ENCODE results near the gene DDB1. TPM values are rescaled to one million over a fixed set of nuclear protein-coding genes. Genes with fewer than 3 reads are reported as not detected.

Gene DDB1
- total RNA-seq, 1 experiment from 2014 or later = 297 TPM

- Histone ChIP-seq H2AFZ (ENCODE audit: low read length) (no peak overlapping the region), H3T11ph (ENCODE audit: low read length) (no peak overlapping the region), H2BK15ac (ENCODE audit: low read depth, low read length) (no peak overlapping the region), H3K23ac (ENCODE audit: insufficient read length, low read depth, low read length) (no peak overlapping the region), H2BK20ac (ENCODE audit: low read depth, low read length, poor library complexity, severe bottlenecking) (no peak overlapping the region), H3K79me1 (ENCODE audit: insufficient read depth, low read depth, low read length, poor library complexity, severe bottlenecking) (no peaks in the 10 kb centered on the region), H3K18ac (ENCODE audit: insufficient read length, low read depth, low read length) (no peak overlapping the region), H3K9ac (ENCODE audit: extremely low read depth, insufficient read length, low read length) (no peak overlapping the region), H3K27me3 (ENCODE audit: insufficient read depth, low read length) (no peaks in the 10 kb centered on the region), H2BK5ac (ENCODE audit: insufficient read length, low read length) (no peak overlapping the region), H3K27ac (ENCODE audit: insufficient read length, low read depth, low read length) (no peak overlapping the region), H2BK12ac (ENCODE audit: insufficient read length, low read depth, low read length) (no peak overlapping the region), H3K4me2 (ENCODE audit: insufficient read depth, insufficient read length, low read length) (no peak overlapping the region), H4K5ac (ENCODE audit: insufficient read length, low read depth, low read length) (no peak overlapping the region), H3K56ac (ENCODE audit: insufficient read length, low read depth, low read length) (no peak overlapping the region), H4K91ac (ENCODE audit: insufficient read length, low read depth, low read length) (no peak overlapping the region), H3K79me2 (ENCODE audit: insufficient read depth, low read length) (no peaks in the 10 kb centered on the region), H4K20me1 (ENCODE audit: control insufficient read depth, insufficient read depth, insufficient read length) (no peaks in the 10 kb centered on the region), H3K9me3 (ENCODE audit: control insufficient read depth, low read depth, low read length) (no peaks in the 10 kb centered on the region), H2AK5ac (ENCODE audit: insufficient read length, low read length) (no peak overlapping the region), H4K8ac (replicated peaks; ENCODE audit: insufficient read length, low read depth, low read length) (no peak overlapping the region), H3K23me2 (ENCODE audit: insufficient read length, low read depth, low read length, poor library complexity, severe bottlenecking) (no peaks in the 10 kb centered on the region), H3K14ac (ENCODE audit: insufficient read depth, low read length) (no peak overlapping the region), H2BK120ac (ENCODE audit: low read depth, low read length, poor library complexity, severe bottlenecking) (no peak overlapping the region), H3K4me1 (ENCODE audit: insufficient read depth, low read length) (no peaks in the 10 kb centered on the region), H3K4ac (ENCODE audit: low read depth, low read length) (no peak overlapping the region)
- H3K27ac Mint-ChIP-seq = no peak overlapping the region
- WGBS (ENCODE audit: extremely low coverage, insufficient read length, low lambda C conversion rate) = no CpG with 5 or more reads among the region's 29 CpGs
- H3K4me1 Mint-ChIP-seq = no peaks in the 10 kb centered on the region
- H3K9me3 Mint-ChIP-seq = no peaks in the 10 kb centered on the region
- H3K4me3 Mint-ChIP-seq = no peak overlapping the region
- H3K27me3 Mint-ChIP-seq (ENCODE audit: low read depth) = no peaks in the 10 kb centered on the region
- no peak for DNase-seq
- H3K36me3 Mint-ChIP-seq (ENCODE audit: insufficient read depth in 1 of 3, low read depth in 3 of 3) = peaks cover 5 to 42% (median 38%) of the 10 kb centered on the region in 3 experiments
- TF ChIP-seq CTCF (conservative IDR thresholded peaks at IDR 0.05) = no peak
These were observed 11.2 kb upstream of the DDB1 start for GRCh38 chr11:61343792-61344745.
